GM19043 (cell line): ENCODE data around the gene ENTPD8.
A peak's percentile ranks its signal among the peaks of the same experiment; 100 is the strongest.

ENCODE experiments used
- ATAC-seq: cut with Tn5 transposase; IDR thresholded peaks from one replicate; pipeline ENCODE4 v1.9.1; 2021; ENCODE audit warnings: low read depth; ENCODE audit not compliant: unreplicated experiment

The ENTPD8 gene

GRCh38 chr9:137432687-137433348 lies 8.3 kb downstream of the ENTPD8 start:
- no peak for ATAC-seq

- ATAC-seq, result no peak
Observed at GRCh38 chr9:137431416-137431931, 9.7 kb downstream of the ENTPD8 start.

GRCh38 chr9:137430723-137431415 lies 10.3 kb downstream of the ENTPD8 start:
- no peak for ATAC-seq

GRCh38 chr9:137429974-137430722 lies 11.0 kb downstream of the ENTPD8 start:
- ATAC-seq, result no peak

GRCh38 chr9:137429546-137429890 lies 11.6 kb downstream of the ENTPD8 start:
- ATAC-seq, result no peak

- ATAC-seq, result no peak
Observed at GRCh38 chr9:137428841-137429545, 12.2 kb downstream of the ENTPD8 start.

- ATAC-seq, result no peak
Observed at GRCh38 chr9:137428311-137428630, 12.9 kb downstream of the ENTPD8 start.

GRCh38 chr9:137427454-137428310 lies 13.5 kb downstream of the ENTPD8 start:
- ATAC-seq, result no peak

GRCh38 chr9:137426018-137426681 lies 15.0 kb downstream of the ENTPD8 start:
- no peak for ATAC-seq

- ATAC-seq, result no peak
Observed at GRCh38 chr9:137423514-137424291, 17.5 kb downstream of the ENTPD8 start.

GRCh38 chr9:137422604-137423513 lies 18.3 kb downstream of the ENTPD8 start, which contains the start of the genes EXD3 and NOXA1:
Gene EXD3, minus strand, starts transcription at chr9:137423162. Its CDS starts 27,805 bp downstream, at chr9:137395357.
Gene NOXA1, plus strand, starts transcription at chr9:137423393. Its CDS starts 137 bp downstream, at chr9:137423530.
- peak; percentile 82 for ATAC-seq

- ATAC-seq, result no peak
Observed at GRCh38 chr9:137421838-137422603, 19.1 kb downstream of the ENTPD8 start.

- ATAC-seq, result no peak
Observed at GRCh38 chr9:137417161-137418021, 23.8 kb downstream of the ENTPD8 start.

GRCh38 chr9:137416563-137417151 lies 24.5 kb downstream of the ENTPD8 start:
- no peak for ATAC-seq

- ATAC-seq, result no peak
Observed at GRCh38 chr9:137416006-137416562, 25.1 kb downstream of the ENTPD8 start.
